ENCODE measurements around the gene AQP12B.
"Not testable (repeated sequence)": the region's sequence is repeated elsewhere in the genome, so short reads cannot be mapped to it uniquely, and the experiment has no call there.

Gene AQP12B

GRCh38 chr2:240683329-240683979, 769 bp upstream of the AQP12B start:
- DNase-seq = not testable (repeated sequence)

GRCh38 chr2:240680185-240680584, 2.5 kb downstream of the AQP12B start:
- not testable (repeated sequence) for DNase-seq

GRCh38 chr2:240678909-240679308, 3.8 kb downstream of the AQP12B start:
- not testable (repeated sequence) for DNase-seq

GRCh38 chr2:240678043-240678442, 4.6 kb downstream of the AQP12B start:
- DNase-seq = not testable (repeated sequence)

- DNase-seq = not testable (repeated sequence)
Measured at GRCh38 chr2:240675345-240675744, 7.3 kb downstream of the AQP12B start.

- not testable (repeated sequence) for DNase-seq
Measured at GRCh38 chr2:240674461-240675184, 8.1 kb downstream of the AQP12B start.

GRCh38 chr2:240672701-240673190, 9.9 kb downstream of the AQP12B start:
- no peak for DNase-seq

GRCh38 chr2:240672076-240672700, 10.5 kb downstream of the AQP12B start:
- DNase-seq = no peak

- DNase-seq = no peak
Measured at GRCh38 chr2:240670950-240671349, 11.7 kb downstream of the AQP12B start.

GRCh38 chr2:240670402-240670801, 12.3 kb downstream of the AQP12B start:
- DNase-seq = no peak

GRCh38 chr2:240664622-240665021, 18.1 kb downstream of the AQP12B start:
- DNase-seq = no peak

GRCh38 chr2:240663546-240664190, 19.0 kb downstream of the AQP12B start:
- no peak for DNase-seq

GRCh38 chr2:240662681-240663080, 20.0 kb downstream of the AQP12B start:
- DNase-seq = no peak

GRCh38 chr2:240659883-240660282, 22.8 kb downstream of the AQP12B start:
- not testable (repeated sequence) for DNase-seq

GRCh38 chr2:240655931-240656886, 26.5 kb downstream of the AQP12B start:
- no peak for DNase-seq

- DNase-seq = no peak
Measured at GRCh38 chr2:240651185-240651584, 31.5 kb downstream of the AQP12B start.

GRCh38 chr2:240650254-240650965, 32.3 kb downstream of the AQP12B start:
- DNase-seq = no peak

GRCh38 chr2:240649331-240649730, 33.4 kb downstream of the AQP12B start:
- DNase-seq = no peak

GRCh38 chr2:240648650-240649275, 33.9 kb downstream of the AQP12B start:
- no peak for DNase-seq

- no peak for DNase-seq
Measured at GRCh38 chr2:240648155-240648649, 34.5 kb downstream of the AQP12B start.

Data from activated CD8-positive, alpha-beta memory T cell treated with anti-CD3 and anti-CD28 coated beads, Interleukin-2, amount 50 U/mL, for 4 hours (primary cell).